Measurements from ENCODE around the gene RNF223. TPM values are rescaled to one million over a fixed set of nuclear protein-coding genes. Genes with fewer than 3 reads are reported as not detected.
A peak's percentile ranks its signal among the peaks of the same experiment; 100 is the strongest.

RNF223 gene
- total and polyA plus RNA-seq, 2 donors (not counting 3 experiments of a cell fraction or from before 2014, with no cell fraction given) = not detected

- TF ChIP-seq GATA2 (IDR thresholded peaks at IDR 0.05; ENCODE audit: insufficient read depth, insufficient read length, low read depth, low read length) (no peak), POLR2AphosphoS5 (IDR thresholded peaks at IDR 0.05; ENCODE audit: insufficient read depth, low read depth, low read length) (peak; percentile 59), EZH2 (IDR thresholded peaks at IDR 0.05; ENCODE audit: borderline replicate concordance, low read depth, low read length, severe bottlenecking) (no peak), MAX (IDR thresholded peaks at IDR 0.05; ENCODE audit: insufficient read depth, insufficient read length) (no peak)
- ChIA-PET POLR2A (no interaction called here), CTCF (interaction anchor here (1.5 kb wide), 1 partner anchor 18 kb away, joined by 5 read pairs; no protein-coding TSS in a partner anchor)
- Histone ChIP-seq H3K27me3 (ENCODE audit: control insufficient read depth in 2 of 2, insufficient read depth in 2 of 2, low read length in 2 of 2) (no peaks in the 10 kb centered on the region), H3K9ac (replicated peaks; ENCODE audit: extremely low read depth, insufficient read depth, low read length) (no peak overlapping the region), H3K9me1 (replicated peaks; ENCODE audit: control insufficient read depth, extremely low read depth, insufficient read depth, low read length) (no peaks in the 10 kb centered on the region), H3K9me3 (replicated peaks; ENCODE audit: control insufficient read depth, insufficient read depth, low read length) (no peaks in the 10 kb centered on the region), H3K4me2 (ENCODE audit: insufficient read depth, low read length) (peak overlapping the region; percentile 71), H4K20me1 (replicated peaks; ENCODE audit: control insufficient read depth, extremely low read depth, insufficient read depth, low read length) (no peaks in the 10 kb centered on the region), H3K4me1 (ENCODE audit: control insufficient read depth, extremely low read depth, insufficient read depth, low read length) (peaks cover 16% of the 10 kb centered on the region), H3K4me3 (replicated peaks in 1 of 3; ENCODE audit: insufficient read depth in 1 of 3, low read depth in 1 of 3, low read length in 3 of 3) (peak overlapping the region; percentile 26 to 71 (median 50)), H3K36me3 (ENCODE audit: control insufficient read depth in 2 of 2, extremely low read depth in 1 of 2, insufficient read depth in 2 of 2, low read length in 2 of 2) (no peaks in the 10 kb centered on the region), H3K27ac (ENCODE audit: insufficient read depth, low read depth, low read length) (no peak overlapping the region), H3K79me2 (ENCODE audit: control insufficient read depth, insufficient read depth, low read length) (no peaks in the 10 kb centered on the region), H2AFZ (ENCODE audit: low read depth, low read length) (no peak overlapping the region)
- FAIRE-seq (peak; percentile 49), DNase-seq (ENCODE audit: low read depth, low spot score) (peak; percentile 46)
- dilution Hi-C loops (cut with MboI; ENCODE audit: extremely low pct_ligation_motif_present, low sequenced_read_pairs) = no loop called here
- BruUV-seq (replicated peaks) = no TSS peak
- intact Hi-C loops (cut with micrococcal nuclease) = loop anchor here (2.0 kb wide), 1 partner anchor 20 kb away; no protein-coding TSS in a partner anchor
These were observed 52.8 kb downstream of the RNF223 start for GRCh38 chr1:1021010-1021919.

Other genes with a start within 250 kb of the RNF223 start
- gene SAMD11, start 150.4 kb downstream of the RNF223 start, total RNA-seq = not detected in 2 replicates
- gene SAMD11, start 150.4 kb downstream of the RNF223 start, polyA plus RNA-seq = 0.08 TPM in 1 of 2 replicates, not detected in the other
- gene NOC2L, start 115.0 kb downstream of the RNF223 start, total RNA-seq = 87.9 and 88.6 TPM in 2 replicates
- gene NOC2L, start 115.0 kb downstream of the RNF223 start, polyA plus RNA-seq = 50.7 and 55.3 TPM in 2 replicates
- 28.6 and 30.1 TPM in 2 replicates for gene KLHL17, start 113.7 kb downstream of the RNF223 start, total RNA-seq
- gene KLHL17, start 113.7 kb downstream of the RNF223 start, polyA plus RNA-seq = 27.0 and 39.9 TPM in 2 replicates
- gene PLEKHN1, start 107.8 kb downstream of the RNF223 start, total RNA-seq = 0.48 and 0.88 TPM in 2 replicates
- gene PLEKHN1, start 107.8 kb downstream of the RNF223 start, polyA plus RNA-seq = 0.29 and 0.35 TPM in 2 replicates
- gene PERM1, start 92.2 kb downstream of the RNF223 start, total RNA-seq = not detected in 2 replicates
- gene PERM1, start 92.2 kb downstream of the RNF223 start, polyA plus RNA-seq = not detected in 2 replicates
- 32.0 and 37.6 TPM in 2 replicates for gene HES4, start 74.2 kb downstream of the RNF223 start, total RNA-seq
- gene HES4, start 74.2 kb downstream of the RNF223 start, polyA plus RNA-seq = 30.5 and 50.6 TPM in 2 replicates
- 44.6 and 47.6 TPM in 2 replicates for gene ISG15, start 60.8 kb downstream of the RNF223 start, total RNA-seq
- gene ISG15, start 60.8 kb downstream of the RNF223 start, polyA plus RNA-seq = 154 and 220 TPM in 2 replicates
- gene AGRN, start 54.2 kb downstream of the RNF223 start, total RNA-seq = 67.8 and 75.6 TPM in 2 replicates
- gene AGRN, start 54.2 kb downstream of the RNF223 start, polyA plus RNA-seq = 66.6 and 78.9 TPM in 2 replicates
- 19.7 and 20.1 TPM in 2 replicates for gene C1orf159, start 41.8 kb upstream of the RNF223 start, total RNA-seq
- gene C1orf159, start 41.8 kb upstream of the RNF223 start, polyA plus RNA-seq = 16.1 and 20.1 TPM in 2 replicates
- not detected in 2 replicates for gene TTLL10, start 99.6 kb upstream of the RNF223 start, total RNA-seq
- not detected in 2 replicates for gene TTLL10, start 99.6 kb upstream of the RNF223 start, polyA plus RNA-seq
- gene TNFRSF18, start 132.3 kb upstream of the RNF223 start, total RNA-seq = not detected in 2 replicates
- not detected in 2 replicates for gene TNFRSF18, start 132.3 kb upstream of the RNF223 start, polyA plus RNA-seq
- 0.62 and 1.5 TPM in 2 replicates for gene TNFRSF4, start 139.8 kb upstream of the RNF223 start, total RNA-seq
- 0.55 and 1.4 TPM in 2 replicates for gene TNFRSF4, start 139.8 kb upstream of the RNF223 start, polyA plus RNA-seq
- gene SDF4, start 157.7 kb upstream of the RNF223 start, total RNA-seq = 171 and 185 TPM in 2 replicates
- gene SDF4, start 157.7 kb upstream of the RNF223 start, polyA plus RNA-seq = 156 and 175 TPM in 2 replicates
- 24.4 and 24.6 TPM in 2 replicates for gene B3GALT6, start 157.9 kb upstream of the RNF223 start, total RNA-seq
- gene B3GALT6, start 157.9 kb upstream of the RNF223 start, polyA plus RNA-seq = 34.1 and 43.3 TPM in 2 replicates
- gene C1QTNF12, start 172.4 kb upstream of the RNF223 start, total RNA-seq = 1.9 and 4.1 TPM in 2 replicates
- gene C1QTNF12, start 172.4 kb upstream of the RNF223 start, polyA plus RNA-seq = 0.67 and 1.0 TPM in 2 replicates
- 80.7 and 87.2 TPM in 2 replicates for gene UBE2J2, start 199.5 kb upstream of the RNF223 start, total RNA-seq
- 50.0 and 60.7 TPM in 2 replicates for gene UBE2J2, start 199.5 kb upstream of the RNF223 start, polyA plus RNA-seq
- 3.0 and 3.3 TPM in 2 replicates for gene SCNN1D, start 206.1 kb upstream of the RNF223 start, total RNA-seq
- gene SCNN1D, start 206.1 kb upstream of the RNF223 start, polyA plus RNA-seq = 2.3 and 4.0 TPM in 2 replicates
- gene ACAP3, start 233.6 kb upstream of the RNF223 start, total RNA-seq = 39.0 and 43.0 TPM in 2 replicates
- gene ACAP3, start 233.6 kb upstream of the RNF223 start, polyA plus RNA-seq = 27.8 and 41.3 TPM in 2 replicates
- gene PUSL1, start 234.3 kb upstream of the RNF223 start, total RNA-seq = 16.6 and 18.8 TPM in 2 replicates
- 27.3 and 45.9 TPM in 2 replicates for gene PUSL1, start 234.3 kb upstream of the RNF223 start, polyA plus RNA-seq